Measurements from ENCODE around the gene PIEZO1. TPM values are rescaled to one million over a fixed set of nuclear protein-coding genes. Genes with fewer than 3 reads are reported as not detected.

The PIEZO1 gene
- total and polyA plus RNA-seq, 10 of the 15 experiments (the other 5 are each of a cell fraction or from before 2014, with no cell fraction given): 1.3 to 169 (median 33.4) TPM

- TF ChIP-seq PAX8 (IDR thresholded peaks at IDR 0.05) (no peak), FOXK2 (IDR thresholded peaks at IDR 0.05) (no peak), RCOR1 (conservative IDR thresholded peaks at IDR 0.05; ENCODE audit: low read depth, low read length) (no peak), ZNF687 (IDR thresholded peaks at IDR 0.05) (no peak), SMARCA5 (IDR thresholded peaks at IDR 0.05) (no peak)
Observed at GRCh38 chr16:88778271-88778525, 6.8 kb downstream of the PIEZO1 start (continued).

- H3K9ac ChIP-seq (ENCODE audit: control insufficient read depth, insufficient read depth, low read length): no peak overlapping the region
- no peak overlapping the region for H3K27ac ChIP-seq (ENCODE audit: control insufficient read depth, insufficient read depth)
- TF ChIP-seq NR2C2 (IDR thresholded peaks at IDR 0.05; ENCODE audit: borderline replicate concordance, control insufficient read depth, insufficient read length, low read depth): no peak
- peaks cover 28% of the 10 kb centered on the region for H3K4me1 ChIP-seq (ENCODE audit: control insufficient read depth, insufficient read depth, low read length)
- H3K9me3 ChIP-seq (replicated peaks; ENCODE audit: control insufficient read depth, insufficient read depth, low read length): no peaks in the 10 kb centered on the region
- ChIA-PET CTCF (no interaction called here), SMC1A (ENCODE audit: uncharacterized antibody, unreplicated experiment) (no interaction called here), POLR2A (no interaction called here), RAD21 (ENCODE audit: unreplicated experiment) (no interaction called here)
- no peak for DNase-seq (ENCODE audit: low read depth, low spot score)
- peaks cover 0 to 6% of the 10 kb centered on the region in 2 experiments; a peak in 2 of 4 replicates for H3K36me3 ChIP-seq (ENCODE audit: control insufficient read depth in 2 of 2, insufficient read depth in 2 of 2, low read length in 1 of 2)
- no peaks in the 10 kb centered on the region for H3K27me3 ChIP-seq (replicated peaks in 1 of 2; ENCODE audit: control insufficient read depth in 2 of 2, insufficient read depth in 2 of 2, low read length in 1 of 2)
- in situ Hi-C loops (cut with MboI): no loop called here
- no peaks in the 10 kb centered on the region for H4K20me1 ChIP-seq (ENCODE audit: control insufficient read depth, insufficient read depth)
- FAIRE-seq: no peak
- intact Hi-C loops (cut with micrococcal nuclease; ENCODE audit: unreplicated experiment): no loop called here
- no peak overlapping the region for H3K4me3 ChIP-seq
- no TSS peak for BruUV-seq (replicated peaks)
- no peak overlapping the region for H2AFZ ChIP-seq (ENCODE audit: control insufficient read depth, low read depth, low read length)
- H3K4me2 ChIP-seq (ENCODE audit: control insufficient read depth, insufficient read depth): no peak overlapping the region
- WGBS (ENCODE audit: insufficient coverage, insufficient replicate concordance, low lambda C conversion rate, missing lambda C conversion rate): 84% methylated on average over 34 of the region's 34 CpGs
- ATAC-seq: no peak
- H3K79me2 ChIP-seq (ENCODE audit: control insufficient read depth, insufficient read depth, low read length): peaks cover 71% of the 10 kb centered on the region
Observed at GRCh38 chr16:88777471-88778270, 7.3 kb downstream of the PIEZO1 start.

Measured in GM12878 (cell line).